OCI-LY7 (cell line): Measurements from ENCODE around the gene TRIM41. TPM values are rescaled to one million over a fixed set of nuclear protein-coding genes. Genes with fewer than 3 reads are reported as not detected.

Source experiments
- BruUV-seq: library from RNA; stranded (reverse); fragments of 400-500 nt; replicated peaks from 2 replicates; lab custom pipeline; 2021; lab: Mats Ljungman, UMichigan
- CTCF ChIA-PET: fragments of 300-600 bp; sonication (Branson Sonifier 250); formaldehyde crosslinking; loops from one replicate; lab custom pipeline; 2022; ENCODE audit warnings: antibody characterized with exemption; ENCODE audit not compliant: unreplicated experiment; lab: Charles Lee
- POLR2A ChIA-PET: fragments of 300-600 bp; sonication (Branson Sonifier 250); formaldehyde crosslinking; loops from one replicate; lab custom pipeline; 2022; ENCODE audit warnings: antibody characterized with exemption; lab: Charles Lee
- DNase-seq: peaks from one replicate; pipeline ENCODE4 v3.0.0-alpha.2; 2015; ENCODE audit warnings: low spot score
- H2AFZ ChIP-seq: fragments of 200-600 bp; sonication (generic), shearing (Covaris generic); 2 replicates; pipeline ENCODE4 v1.6.1; 2014; ENCODE audit warnings: mild to moderate bottlenecking, antibody characterized with exemption, low read length, moderate library complexity
- H3K27ac ChIP-seq: fragments of 200-600 bp; sonication (generic); 2 replicates; pipeline ENCODE4 v1.5.1; 2014; ENCODE audit warnings: mixed run types, low read depth, mild to moderate bottlenecking, moderate library complexity, low read length, inconsistent platforms; ENCODE audit not compliant: poor library complexity, severe bottlenecking
- H3K36me3 ChIP-seq: fragments of 200-600 bp; sonication (generic); 2 replicates; pipeline ENCODE4 v1.6.1; 2014; ENCODE audit warnings: mild to moderate bottlenecking, antibody characterized with exemption, low read length, moderate library complexity, mixed read lengths; ENCODE audit not compliant: insufficient read depth
- H3K4me1 ChIP-seq: fragments of 200-600 bp; sonication (generic); 2 replicates; pipeline ENCODE4 v1.5.1; 2014; ENCODE audit warnings: mild to moderate bottlenecking, low read length; ENCODE audit not compliant: insufficient read depth, poor library complexity, severe bottlenecking
- H3K4me2 ChIP-seq: fragments of 200-600 bp; sonication (generic); 2 replicates; pipeline ENCODE4 v1.6.1; 2014; ENCODE audit warnings: mild to moderate bottlenecking, low read length
- H3K4me3 ChIP-seq: fragments of 200-600 bp; sonication (generic); 2 replicates; pipeline ENCODE4 v1.5.1; 2014; ENCODE audit warnings: mild to moderate bottlenecking, low read depth, low read length; ENCODE audit not compliant: poor library complexity, severe bottlenecking
- H3K79me2 ChIP-seq: fragments of 200-600 bp; sonication (generic); 2 replicates; pipeline ENCODE4 v1.6.1; 2016; ENCODE audit warnings: low read depth, mild to moderate bottlenecking, low read length, moderate library complexity, mixed read lengths; ENCODE audit not compliant: insufficient read depth
- H3K9me2 ChIP-seq: fragments of 200-600 bp; sonication (generic); 2 replicates; pipeline ENCODE4 v1.6.1; 2016; ENCODE audit warnings: mild to moderate bottlenecking, low read length, mixed read lengths; ENCODE audit not compliant: insufficient read depth
- H3K9me3 ChIP-seq: fragments of 200-600 bp; sonication (generic); 2 replicates; pipeline ENCODE4 v1.6.1; 2014; ENCODE audit warnings: mild to moderate bottlenecking, mixed run types, low read length, mixed read lengths
- H4K20me1 ChIP-seq: fragments of 200-600 bp; sonication (generic); 2 replicates; pipeline ENCODE4 v1.6.1; 2014; ENCODE audit warnings: mild to moderate bottlenecking, antibody characterized with exemption, low read length, moderate library complexity, mixed read lengths; ENCODE audit not compliant: insufficient read depth
- CTCF ChIP-seq: fragments of 200-600 bp; sonication (generic); conservative IDR thresholded peaks from 2 replicates; pipeline ENCODE4 v1.5.1; 2014; ENCODE audit warnings: mild to moderate bottlenecking, antibody characterized with exemption, low read length, moderate library complexity, mixed read lengths
- EZH2phosphoT487 ChIP-seq: fragments of 200-600 bp; sonication (generic); IDR thresholded peaks from 2 replicates; pipeline ENCODE4 v1.6.1; 2018; ENCODE audit warnings: low read depth, borderline replicate concordance, mild to moderate bottlenecking, mixed run types, antibody characterized with exemption, low read length, moderate library complexity, mixed read lengths
- intact Hi-C: fragments of 100-400 bp; cut with micrococcal nuclease; formaldehyde crosslinking; loops from one replicate; pipeline ENCODE4 v1.10.0; 2022; ENCODE audit not compliant: unreplicated experiment
- total RNA-seq, 2 experiments: library from RNA; depleted of rRNA in 1 of 2; stranded (reverse); fragments of >200 nt in 1 of 2; shearing (Covaris generic) in 1 of 2; gene quantifications; 2 replicates each; pipeline ENCODE4 v1.2.3, GENCODE V29; 2014 to 2022

Gene TRIM41
- total RNA-seq, 2 experiments from 2014 or later, result 30.2 to 73.4 TPM

GRCh38 chr5:181220178-181220515 lies 2.9 kb upstream of the TRIM41 start:
- Histone ChIP-seq H3K36me3 (peaks cover 3% of the 10 kb centered on the region; the same call in 1 of the 2 replicates), H3K27ac (no peak overlapping the region), H3K4me3 (no peak overlapping the region), H4K20me1 (peaks cover under 1% of the 10 kb centered on the region; the same call in 1 of the 2 replicates), H3K4me2 (no peak overlapping the region), H3K9me2 (no peaks in the 10 kb centered on the region), H2AFZ (no peak overlapping the region), H3K9me3 (no peaks in the 10 kb centered on the region), H3K79me2 (peaks cover 14% of the 10 kb centered on the region), H3K4me1 (peaks cover 44% of the 10 kb centered on the region)
- intact Hi-C loops, result no loop called here
- BruUV-seq, result no TSS peak
- ChIA-PET CTCF (no interaction called here), POLR2A (interaction anchor here (0.7 to 1.1 kb wide), 3 partner anchors 30 to 48 kb away, joined by 3 to 4 read pairs (median 3); no protein-coding TSS in a partner anchor)
- DNase-seq, result no peak
- TF ChIP-seq CTCF, result no peak
- no peak for TF ChIP-seq EZH2phosphoT487

GRCh38 chr5:181221105-181221791 lies 1.8 kb upstream of the TRIM41 start:
- H3K9me3 ChIP-seq, result no peaks in the 10 kb centered on the region

More at GRCh38 chr5:181221105-181221791, 1.8 kb upstream of the TRIM41 start:
- Histone ChIP-seq H3K4me2 (peak overlapping the region; percentile 88), H3K36me3 (peaks cover 12% of the 10 kb centered on the region; the same call in 1 of the 2 replicates), H3K27ac (peak overlapping the region; percentile 97), H3K79me2 (peaks cover 25% of the 10 kb centered on the region), H4K20me1 (peaks cover 5% of the 10 kb centered on the region; the same call in 1 of the 2 replicates), H2AFZ (peak overlapping the region; percentile 66; the same call in 1 of the 2 replicates), H3K4me3 (peak overlapping the region; percentile 86), H3K9me2 (no peaks in the 10 kb centered on the region), H3K4me1 (peaks cover 50% of the 10 kb centered on the region)
- ChIA-PET POLR2A (interaction anchor here (0.9 to 1.8 kb wide), 3 partner anchors 14 to 34 kb away, joined by 3 to 7 read pairs (median 4); no protein-coding TSS in a partner anchor), CTCF (interaction anchor here (1.5 kb wide), 1 partner anchor 24 kb away, joined by 4 read pairs; no protein-coding TSS in a partner anchor)
- no peak for TF ChIP-seq CTCF
- no peak for TF ChIP-seq EZH2phosphoT487
- DNase-seq, result peak; percentile 26
- intact Hi-C loops, result no loop called here
- BruUV-seq, result no TSS peak
